Activated naive CD8-positive, alpha-beta T cell treated with anti-CD3 and anti-CD28 coated beads for 36 hours (primary cell): Measurements from ENCODE around the gene INPPL1. TPM values are rescaled to one million over a fixed set of nuclear protein-coding genes. Genes with fewer than 3 reads are reported as not detected.
"Not testable (repeated sequence)": the region's sequence is repeated elsewhere in the genome, so short reads cannot be mapped to it uniquely, and the experiment has no call there.

Experiments
- DNase-seq: peaks from one replicate; pipeline ENCODE4 v3.0.0; 2021
- H3K27ac Mint-ChIP-seq: one replicate; pipeline ENCODE4 v1.8.0; 2022; ENCODE audit warnings: mild to moderate bottlenecking, moderate library complexity, mixed read lengths
- H3K27me3 Mint-ChIP-seq: one replicate; pipeline ENCODE4 v1.8.0; 2022; ENCODE audit warnings: mild to moderate bottlenecking, mixed read lengths
- H3K36me3 Mint-ChIP-seq: one replicate; pipeline ENCODE4 v1.8.0; 2021; ENCODE audit warnings: mild to moderate bottlenecking, mixed read lengths
- H3K4me1 Mint-ChIP-seq: one replicate; pipeline ENCODE4 v1.8.0; 2021; ENCODE audit warnings: mixed read lengths
- H3K4me3 Mint-ChIP-seq: one replicate; pipeline ENCODE4 v1.8.0; 2022; ENCODE audit warnings: mild to moderate bottlenecking, moderate library complexity, mixed read lengths
- H3K9me3 Mint-ChIP-seq: one replicate; pipeline ENCODE4 v1.8.0; 2022; ENCODE audit warnings: mixed read lengths
- total RNA-seq, 2 experiments: library from RNA; stranded (reverse); gene quantifications; one replicate each; pipeline ENCODE4 v1.2.3, GENCODE V29; 2021

Gene INPPL1
- total RNA-seq, 2 experiments from 2014 or later, result 69.5 to 71.2 TPM

DNA sequence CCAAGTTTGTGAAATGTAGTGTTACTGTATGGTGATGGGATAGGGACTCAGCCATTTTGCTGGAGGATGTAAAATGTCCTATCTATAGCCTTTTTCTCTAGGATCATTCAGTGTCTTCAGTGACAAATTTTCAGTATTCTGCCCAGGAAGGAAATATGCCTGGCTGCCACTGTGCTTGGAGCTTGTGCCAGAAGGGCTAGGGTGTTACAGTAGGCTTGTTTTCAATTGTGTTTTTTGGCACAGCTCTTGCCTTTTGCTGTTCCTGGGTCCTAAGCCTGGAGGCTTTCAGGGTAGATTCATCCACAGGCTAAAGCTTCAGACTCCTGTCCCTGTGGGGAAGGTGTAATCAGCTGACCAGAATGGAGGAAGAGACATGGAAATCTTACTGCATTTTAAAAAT is 41.4 kb downstream of the INPPL1 start:
- Mint-ChIP-seq H3K27ac (no peak overlapping the region), H3K4me3 (no peak overlapping the region), H3K27me3 (peaks cover 12% of the 10 kb centered on the region), H3K36me3 (no peaks in the 10 kb centered on the region), H3K4me1 (peaks cover 6% of the 10 kb centered on the region), H3K9me3 (no peaks in the 10 kb centered on the region)
- DNase-seq, result no peak

DNA sequence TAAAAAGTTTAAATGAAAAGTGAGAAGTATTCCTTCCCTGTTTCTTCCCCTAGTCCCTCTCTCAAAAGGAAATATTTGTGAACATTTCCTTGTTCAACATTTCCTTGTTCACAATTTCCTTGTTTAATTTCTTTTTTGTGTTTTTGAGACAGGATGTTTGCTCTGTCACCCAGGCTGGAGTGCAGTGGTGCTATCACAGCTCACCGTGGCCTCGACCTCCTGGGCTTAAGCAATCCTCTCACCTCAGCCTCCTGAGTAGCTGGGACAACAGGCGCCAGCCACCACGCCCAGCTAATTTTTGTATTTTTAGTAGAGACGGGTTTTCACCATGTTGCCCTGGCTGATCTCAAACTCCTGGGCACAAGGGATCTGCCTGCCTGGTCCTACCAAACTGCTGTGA is 42.4 kb downstream of the INPPL1 start:
- H3K4me3 Mint-ChIP-seq, result not testable (repeated sequence)
- peaks cover 12% of the 10 kb centered on the region for H3K27me3 Mint-ChIP-seq

DNA sequence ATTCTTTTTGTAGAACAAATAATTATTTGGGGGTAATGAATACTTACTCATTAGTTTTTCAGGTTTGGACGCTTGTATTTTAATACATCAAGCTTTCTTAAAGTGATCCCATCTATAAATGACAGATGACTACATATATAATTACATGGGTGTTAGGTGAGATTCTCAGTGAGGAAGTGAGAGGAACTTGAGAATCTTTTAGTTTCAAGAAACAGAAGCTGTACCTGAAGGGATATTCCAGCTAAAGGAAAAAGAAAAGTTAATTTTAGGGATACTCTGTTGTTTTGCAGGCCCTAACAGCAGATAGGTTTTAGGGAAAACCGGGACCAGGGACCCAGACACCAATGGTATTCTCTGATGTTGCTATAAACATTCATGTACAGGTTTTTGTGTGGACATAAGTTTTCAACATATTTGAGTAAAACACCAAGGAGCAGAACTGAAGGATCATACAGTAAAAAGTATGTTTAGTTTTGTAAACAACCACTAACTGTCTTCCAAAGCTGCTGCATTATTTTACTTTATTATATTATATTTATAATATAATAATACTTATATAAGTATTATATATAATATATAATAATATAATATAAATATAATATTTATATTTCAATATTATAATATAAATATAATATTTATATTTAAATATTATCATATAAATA is 43.5 kb downstream of the INPPL1 start:
- no peaks in the 10 kb centered on the region for H3K36me3 Mint-ChIP-seq
- H3K9me3 Mint-ChIP-seq, result no peaks in the 10 kb centered on the region
- H3K4me1 Mint-ChIP-seq, result peaks cover 7% of the 10 kb centered on the region
- DNase-seq, result no peak
- no peak overlapping the region for H3K4me3 Mint-ChIP-seq
- H3K27me3 Mint-ChIP-seq, result peaks cover 13% of the 10 kb centered on the region
- H3K27ac Mint-ChIP-seq, result no peak overlapping the region

More for the DNA sequence above, 42.4 kb downstream of the INPPL1 start:
- DNase-seq, H3K9me3 Mint-ChIP-seq, H3K36me3 Mint-ChIP-seq, H3K27ac Mint-ChIP-seq, H3K4me1 Mint-ChIP-seq: not testable (repeated sequence)

DNA sequence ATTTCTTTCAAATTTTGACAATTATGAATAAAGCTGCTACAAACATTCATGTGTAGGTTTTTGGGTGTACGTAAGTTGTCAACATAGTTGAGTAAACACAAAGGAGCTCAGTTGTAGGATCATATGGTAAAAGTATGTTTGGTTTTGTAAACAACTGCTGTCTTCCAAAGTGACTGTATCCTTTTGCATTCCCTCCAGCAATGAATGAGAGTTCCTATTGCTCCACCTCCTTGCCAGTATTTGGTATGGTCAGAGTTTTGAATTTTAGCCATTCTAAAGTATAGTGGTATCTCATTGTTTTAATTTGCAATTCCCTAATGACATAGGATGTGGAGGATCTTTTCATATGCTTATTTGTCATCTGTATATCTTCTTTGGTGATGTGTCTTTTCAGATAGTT is 47.4 kb downstream of the INPPL1 start:
- no peaks in the 10 kb centered on the region for H3K36me3 Mint-ChIP-seq
- peaks cover 16% of the 10 kb centered on the region for H3K27me3 Mint-ChIP-seq
- no peak for DNase-seq
- H3K9me3 Mint-ChIP-seq, result no peaks in the 10 kb centered on the region
- no peak overlapping the region for H3K4me3 Mint-ChIP-seq
- peaks cover 11% of the 10 kb centered on the region for H3K4me1 Mint-ChIP-seq
- H3K27ac Mint-ChIP-seq, result no peak overlapping the region

DNA sequence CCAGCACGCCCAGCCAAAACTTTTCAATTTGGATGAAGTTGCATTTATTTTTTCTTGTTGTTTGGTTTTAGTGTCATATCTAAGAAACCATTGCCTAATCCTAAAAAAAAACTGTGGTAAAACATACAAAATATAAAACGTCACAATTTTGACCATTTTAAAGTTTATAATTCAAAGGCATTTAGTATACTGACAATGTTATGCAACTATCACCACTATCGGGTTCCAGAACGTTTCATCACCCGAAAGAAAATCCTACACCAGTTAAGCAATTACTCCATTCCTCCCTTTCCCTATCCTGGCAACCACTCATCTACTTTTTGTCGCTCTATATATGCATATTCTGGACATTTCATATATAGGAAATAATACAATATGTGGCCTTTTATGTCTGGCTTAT is 49.9 kb downstream of the INPPL1 start:
- H3K4me1 Mint-ChIP-seq, result peaks cover 7% of the 10 kb centered on the region
- no peak overlapping the region for H3K4me3 Mint-ChIP-seq
- H3K27ac Mint-ChIP-seq, result no peak overlapping the region
- H3K27me3 Mint-ChIP-seq, result peaks cover 18% of the 10 kb centered on the region
- H3K9me3 Mint-ChIP-seq, result no peaks in the 10 kb centered on the region
- DNase-seq, result no peak
- no peaks in the 10 kb centered on the region for H3K36me3 Mint-ChIP-seq

DNA sequence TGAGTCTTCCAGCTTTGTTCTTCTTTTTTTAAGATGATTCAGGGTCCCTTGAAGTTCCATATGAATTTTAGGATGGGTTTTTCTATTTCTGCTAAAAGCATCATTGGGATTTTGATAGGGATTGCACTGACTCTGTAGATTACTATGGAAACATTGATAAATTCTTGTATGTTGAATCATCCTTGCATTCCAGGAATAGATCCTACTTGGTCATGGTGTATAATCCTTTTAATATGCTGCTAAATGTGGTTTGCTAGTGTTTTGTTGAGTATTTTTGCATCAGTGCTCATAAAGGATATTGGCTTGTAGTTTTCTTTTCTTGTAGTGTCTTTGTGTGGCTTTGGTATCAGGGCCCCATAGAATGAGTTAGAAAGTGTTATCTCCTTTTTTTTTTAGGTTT is 54.3 kb downstream of the INPPL1 start:
- DNase-seq, result no peak
- H3K4me1 Mint-ChIP-seq, result no peaks in the 10 kb centered on the region
- H3K36me3 Mint-ChIP-seq, result no peaks in the 10 kb centered on the region
- peaks cover 30% of the 10 kb centered on the region for H3K27me3 Mint-ChIP-seq
- no peak overlapping the region for H3K4me3 Mint-ChIP-seq
- no peaks in the 10 kb centered on the region for H3K9me3 Mint-ChIP-seq
- no peak overlapping the region for H3K27ac Mint-ChIP-seq

DNA sequence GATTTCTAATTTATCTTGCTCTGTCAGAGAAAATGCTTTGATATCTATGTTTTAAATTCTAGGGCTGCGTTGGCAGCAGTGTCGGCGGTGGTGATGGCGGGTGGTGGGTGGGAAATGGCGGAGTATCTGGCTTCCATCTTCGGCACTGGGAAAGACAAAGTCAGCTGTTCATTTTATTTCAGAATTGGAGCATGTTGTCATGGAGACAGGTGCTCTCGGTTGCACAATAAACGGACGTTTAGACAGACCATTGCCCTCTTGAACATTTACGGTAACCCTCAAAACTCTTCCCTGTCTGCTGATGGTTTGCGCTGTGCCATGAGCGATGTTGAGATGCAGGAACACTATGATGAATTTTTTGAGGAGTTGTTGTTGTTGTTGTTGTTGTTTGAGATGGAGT is 55.5 kb downstream of the INPPL1 start:
- H3K4me1 Mint-ChIP-seq, result no peaks in the 10 kb centered on the region
- no peak for DNase-seq
- no peak overlapping the region for H3K4me3 Mint-ChIP-seq
- H3K27me3 Mint-ChIP-seq, result peaks cover 31% of the 10 kb centered on the region
- H3K9me3 Mint-ChIP-seq, result no peaks in the 10 kb centered on the region
- no peaks in the 10 kb centered on the region for H3K36me3 Mint-ChIP-seq
- H3K27ac Mint-ChIP-seq, result no peak overlapping the region

DNA sequence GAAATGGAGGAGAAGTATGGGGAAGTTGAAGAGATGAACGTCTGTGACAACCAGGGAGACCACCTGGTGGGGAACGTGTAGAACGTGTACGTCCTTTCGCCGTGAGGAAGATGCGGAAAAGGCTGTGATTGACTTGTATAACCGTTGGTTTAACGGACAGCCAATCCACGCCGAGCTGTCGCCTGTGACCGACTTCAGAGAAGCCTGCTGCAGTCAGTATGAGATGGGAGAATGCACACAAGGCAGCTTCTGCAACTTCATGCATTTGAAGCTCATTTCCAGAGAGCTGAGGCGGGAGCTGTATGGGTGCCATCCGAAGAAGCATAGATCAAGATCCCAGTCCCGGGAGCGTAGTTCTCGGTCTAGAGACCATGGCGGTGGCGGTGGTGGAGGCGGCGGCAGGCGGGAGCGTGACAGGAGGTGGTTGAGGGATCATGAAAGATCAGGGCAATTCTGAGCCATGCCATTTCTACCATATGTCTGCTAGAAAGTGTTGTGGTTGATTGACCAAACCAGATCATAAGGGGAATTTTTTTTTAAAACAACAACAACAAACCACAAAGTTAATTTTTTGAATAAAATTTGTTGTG is 56.3 kb downstream of the INPPL1 start:
- Mint-ChIP-seq H3K36me3 (no peaks in the 10 kb centered on the region), H3K27me3 (peaks cover 33% of the 10 kb centered on the region), H3K4me3 (no peak overlapping the region), H3K9me3 (no peaks in the 10 kb centered on the region), H3K4me1 (no peaks in the 10 kb centered on the region), H3K27ac (no peak overlapping the region)
- no peak for DNase-seq

DNA sequence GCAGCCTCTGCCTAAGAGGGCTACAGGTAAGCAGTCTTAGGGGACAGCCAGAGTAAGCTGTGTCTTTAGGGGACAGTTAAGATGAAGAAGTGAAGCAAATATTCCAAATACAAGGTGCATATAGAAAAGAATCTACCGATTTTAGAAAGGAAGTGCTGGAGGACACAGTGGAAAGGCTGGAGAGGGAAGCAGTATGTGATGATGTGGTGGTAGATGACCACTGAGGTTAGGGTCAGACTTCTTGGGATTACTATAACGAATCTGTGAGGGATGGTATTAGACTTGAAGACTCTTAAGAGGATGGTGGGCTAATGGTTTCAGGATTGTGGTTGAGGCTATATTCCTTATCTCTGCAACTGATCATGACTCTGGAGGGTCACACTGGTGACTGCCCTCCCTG is 59.4 kb downstream of the INPPL1 start:
- Mint-ChIP-seq H3K4me3 (no peak overlapping the region), H3K9me3 (no peaks in the 10 kb centered on the region), H3K36me3 (no peaks in the 10 kb centered on the region), H3K27me3 (peaks cover 30% of the 10 kb centered on the region), H3K4me1 (no peaks in the 10 kb centered on the region), H3K27ac (no peak overlapping the region)
- no peak for DNase-seq

DNA sequence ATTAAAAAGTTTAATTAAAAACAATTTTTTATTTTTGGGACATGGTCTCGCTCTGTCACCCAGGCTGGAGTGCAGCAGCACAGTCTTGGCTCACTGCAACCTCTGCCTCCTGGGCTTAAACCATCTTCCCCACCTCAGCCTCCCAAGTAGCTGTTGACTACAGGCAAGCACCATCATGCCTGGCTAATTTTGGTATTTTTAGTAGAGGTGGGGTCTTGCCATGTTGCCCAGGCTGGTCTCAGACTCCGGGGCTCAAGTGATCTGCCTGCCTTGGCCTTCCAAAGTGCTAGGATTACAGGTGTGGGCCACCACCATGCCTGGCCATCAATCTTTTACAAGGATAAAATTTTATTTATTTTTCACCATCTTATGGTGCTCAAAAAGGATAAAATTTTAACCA is 62.7 kb downstream of the INPPL1 start:
- no peaks in the 10 kb centered on the region for H3K4me1 Mint-ChIP-seq
- peaks cover 16% of the 10 kb centered on the region for H3K27me3 Mint-ChIP-seq
- no peak overlapping the region for H3K4me3 Mint-ChIP-seq
- DNase-seq, result no peak
- no peaks in the 10 kb centered on the region for H3K36me3 Mint-ChIP-seq
- H3K27ac Mint-ChIP-seq, result no peak overlapping the region
- no peaks in the 10 kb centered on the region for H3K9me3 Mint-ChIP-seq

Other genes with a start within 250 kb of the INPPL1 start
- 1 to 10 TPM; 6.9 to 7.4 TPM for gene IL18BP, start 225.9 kb upstream of the INPPL1 start, total RNA-seq
- 100 to 1,000 TPM; 120 to 121 TPM for gene NUMA1, start 144.2 kb upstream of the INPPL1 start, total RNA-seq
- gene LRRC51, start 143.9 kb upstream of the INPPL1 start, total RNA-seq, result 10 to 100 TPM in 1 of 2 experiments, 1 to 10 TPM in 1; 7.0 to 10.0 TPM
- 10 to 100 TPM; 65.5 to 66.2 TPM for gene LAMTOR1, start 121.5 kb upstream of the INPPL1 start, total RNA-seq
- gene TOMT, start 118.8 kb upstream of the INPPL1 start, total RNA-seq, result not detected
- gene ANAPC15, start 112.1 kb upstream of the INPPL1 start, total RNA-seq, result 10 to 100 TPM; 70.4 to 71.8 TPM
- not detected for gene FOLR3, start 89.0 kb upstream of the INPPL1 start, total RNA-seq
- gene FOLR1, start 32.6 kb upstream of the INPPL1 start, total RNA-seq, result not detected
- not detected for gene FOLR2, start 8.0 kb upstream of the INPPL1 start, total RNA-seq
- gene PHOX2A, start 19.4 kb downstream of the INPPL1 start, total RNA-seq, result not detected
- gene CLPB, start 209.8 kb downstream of the INPPL1 start, total RNA-seq, result 10 to 100 TPM; 37.8 to 39.2 TPM